Measurements from ENCODE around the gene BRD3.
A peak's percentile ranks its signal among the peaks of the same experiment; 100 is the strongest.

Gene BRD3

DNA sequence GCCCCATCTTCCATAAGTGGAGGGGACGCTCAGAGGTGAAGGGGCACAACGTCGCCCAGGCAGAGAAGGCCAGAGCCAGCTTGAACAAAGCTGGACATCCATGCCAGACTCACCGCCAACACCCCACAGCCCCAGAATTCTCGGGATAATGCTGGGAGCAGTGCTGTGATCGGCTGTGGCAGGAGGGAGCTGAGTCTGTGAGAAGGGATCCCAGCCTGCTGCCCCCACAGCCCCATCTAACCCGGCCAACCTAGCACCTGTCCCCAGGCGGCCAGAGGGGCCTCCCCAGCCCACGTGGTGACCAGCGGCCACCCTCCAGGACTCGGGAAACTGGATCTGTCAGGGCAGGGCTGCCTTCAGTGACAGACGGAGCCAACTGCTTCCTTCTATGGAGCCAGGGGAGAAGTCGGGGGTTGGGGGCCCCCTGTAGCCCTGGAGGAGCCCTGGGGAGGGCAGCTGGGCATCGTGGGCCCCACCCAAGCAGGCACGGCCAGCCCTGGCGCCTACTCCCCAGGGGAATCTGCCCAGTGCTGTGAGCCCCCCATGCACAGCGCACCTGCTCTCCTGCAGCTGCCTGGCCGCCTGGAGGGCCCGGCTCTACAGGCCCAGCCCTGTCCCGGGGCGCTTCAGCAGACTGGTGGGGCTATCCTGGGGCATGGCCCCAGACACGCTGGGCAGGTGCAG lies 6.0 kb downstream of the BRD3 start:
- DNase-seq (ENCODE audit: low read depth), result no peak
- no peak overlapping the region for H3K4me3 ChIP-seq (ENCODE audit: control insufficient read depth, low read depth, low read length)
- TF ChIP-seq, protein P1, sequence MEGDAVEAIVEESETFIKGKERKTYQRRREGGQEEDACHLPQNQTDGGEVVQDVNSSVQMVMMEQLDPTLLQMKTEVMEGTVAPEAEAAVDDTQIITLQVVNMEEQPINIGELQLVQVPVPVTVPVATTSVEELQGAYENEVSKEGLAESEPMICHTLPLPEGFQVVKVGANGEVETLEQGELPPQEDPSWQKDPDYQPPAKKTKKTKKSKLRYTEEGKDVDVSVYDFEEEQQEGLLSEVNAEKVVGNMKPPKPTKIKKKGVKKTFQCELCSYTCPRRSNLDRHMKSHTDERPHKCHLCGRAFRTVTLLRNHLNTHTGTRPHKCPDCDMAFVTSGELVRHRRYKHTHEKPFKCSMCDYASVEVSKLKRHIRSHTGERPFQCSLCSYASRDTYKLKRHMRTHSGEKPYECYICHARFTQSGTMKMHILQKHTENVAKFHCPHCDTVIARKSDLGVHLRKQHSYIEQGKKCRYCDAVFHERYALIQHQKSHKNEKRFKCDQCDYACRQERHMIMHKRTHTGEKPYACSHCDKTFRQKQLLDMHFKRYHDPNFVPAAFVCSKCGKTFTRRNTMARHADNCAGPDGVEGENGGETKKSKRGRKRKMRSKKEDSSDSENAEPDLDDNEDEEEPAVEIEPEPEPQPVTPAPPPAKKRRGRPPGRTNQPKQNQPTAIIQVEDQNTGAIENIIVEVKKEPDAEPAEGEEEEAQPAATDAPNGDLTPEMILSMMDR (conservative IDR thresholded peaks at IDR 0.05; ENCODE audit: control insufficient read depth, insufficient read depth, low read depth, low read length), result no peak

DNA sequence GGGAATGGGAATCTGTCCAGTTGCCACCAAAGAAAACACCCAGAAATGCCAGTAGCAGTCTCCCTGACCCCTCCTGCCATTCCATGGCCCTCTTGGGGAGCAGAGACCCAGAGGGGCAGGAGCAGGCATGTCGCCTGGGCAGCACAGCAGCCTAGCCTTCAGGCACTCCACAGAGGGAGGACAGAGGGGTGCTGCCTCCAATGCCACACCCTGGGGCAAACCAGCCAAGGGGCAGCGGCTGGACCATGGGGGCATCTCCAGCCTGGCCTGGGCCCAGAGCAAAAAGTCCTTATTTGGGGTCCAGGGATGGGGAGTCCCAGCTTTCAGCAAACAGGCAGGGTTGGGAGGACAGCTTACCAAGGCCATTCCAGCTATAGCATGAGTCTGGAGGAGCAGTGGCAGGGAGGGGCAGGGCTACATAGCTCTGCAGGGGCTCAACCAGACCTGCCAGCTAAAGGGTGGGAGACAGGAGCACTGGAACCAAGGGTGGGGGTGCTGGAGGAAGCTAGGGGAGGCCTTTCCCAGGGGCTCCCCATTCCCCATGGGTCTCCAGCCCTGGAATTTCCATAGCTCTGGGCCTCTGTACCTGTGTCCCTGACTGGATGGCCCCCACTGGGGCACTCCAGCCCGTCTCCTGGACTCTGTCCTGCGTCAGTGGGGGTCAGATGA lies 6.7 kb downstream of the BRD3 start:
- DNase-seq (ENCODE audit: low read depth), result no peak
- TF ChIP-seq, protein P1 (conservative IDR thresholded peaks at IDR 0.05; ENCODE audit: control insufficient read depth, insufficient read depth, low read depth, low read length), result no peak
- no peak overlapping the region for H3K4me3 ChIP-seq (ENCODE audit: control insufficient read depth, low read depth, low read length)

DNA sequence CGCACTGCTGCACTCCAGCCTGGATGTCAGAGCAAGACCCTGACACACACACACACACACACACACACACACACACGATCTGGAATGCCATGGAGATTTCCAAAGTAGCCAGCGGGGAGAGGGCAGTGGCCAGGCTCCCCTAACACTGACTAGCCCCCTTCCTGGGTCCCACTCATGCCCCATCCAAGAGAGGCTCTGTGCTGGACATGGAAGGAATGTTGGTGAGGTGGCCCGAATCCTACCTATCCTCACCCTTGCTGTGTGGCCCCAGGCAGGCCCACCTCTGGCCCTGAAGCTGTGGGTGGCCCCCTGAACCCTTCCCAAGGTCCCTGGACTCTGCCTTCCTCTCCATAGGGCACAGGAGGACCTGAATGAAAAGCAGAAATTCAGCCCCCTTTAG lies 7.3 kb downstream of the BRD3 start:
- TF ChIP-seq, protein P1 (conservative IDR thresholded peaks at IDR 0.05; ENCODE audit: control insufficient read depth, insufficient read depth, low read depth, low read length), result no peak
- no peak overlapping the region for H3K4me3 ChIP-seq (ENCODE audit: control insufficient read depth, low read depth, low read length)
- no peak for DNase-seq (ENCODE audit: low read depth)

- no peak for DNase-seq (ENCODE audit: low read depth)
- TF ChIP-seq, protein P1 (conservative IDR thresholded peaks at IDR 0.05; ENCODE audit: control insufficient read depth, insufficient read depth, low read depth, low read length), result no peak
- H3K4me3 ChIP-seq (ENCODE audit: control insufficient read depth, low read depth, low read length), result no peak overlapping the region
Measured at GRCh38 chr9:134059661-134060395, 8.0 kb downstream of the BRD3 start.

GRCh38 chr9:134059188-134059641 lies 8.6 kb downstream of the BRD3 start:
- no peak for DNase-seq (ENCODE audit: low read depth)
- TF ChIP-seq, protein P1 (conservative IDR thresholded peaks at IDR 0.05; ENCODE audit: control insufficient read depth, insufficient read depth, low read depth, low read length), result no peak
- H3K4me3 ChIP-seq (ENCODE audit: control insufficient read depth, low read depth, low read length), result no peak overlapping the region

DNA sequence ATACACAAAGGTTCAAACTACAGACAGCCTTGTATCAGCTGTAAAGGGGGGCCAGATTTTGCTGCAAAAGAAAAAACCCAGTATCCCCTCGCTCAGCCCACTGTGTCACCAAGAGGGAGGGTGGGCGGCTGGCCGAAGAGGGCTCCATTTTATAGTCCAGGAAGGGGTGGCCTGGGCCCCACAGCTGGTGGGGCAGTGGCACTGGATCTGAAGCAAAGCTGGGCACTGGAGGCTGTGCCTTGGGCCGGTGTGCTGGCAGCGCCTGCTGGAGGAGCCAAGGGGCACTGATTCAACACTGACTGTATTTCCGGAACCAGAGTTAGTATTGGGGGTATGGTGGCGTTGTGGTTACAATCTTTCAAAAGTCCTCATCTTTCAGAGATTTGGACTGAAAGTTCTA lies 9.1 kb downstream of the BRD3 start:
- peak; percentile 30 for DNase-seq (ENCODE audit: low read depth)
- no peak overlapping the region for H3K4me3 ChIP-seq (ENCODE audit: control insufficient read depth, low read depth, low read length)
- TF ChIP-seq, protein P1 (conservative IDR thresholded peaks at IDR 0.05; ENCODE audit: control insufficient read depth, insufficient read depth, low read depth, low read length), result no peak

Data from fibroblast of mammary gland (primary cell).